Activated CD4-positive, alpha-beta memory T cell treated with anti-CD3 and anti-CD28 coated beads, Interleukin-2, amount 10 ng/mL, durations not matched to agents 7 days and 5 days (primary cell): ENCODE measurements around the gene TNFSF18. TPM values are rescaled to one million over a fixed set of nuclear protein-coding genes. Genes with fewer than 3 reads are reported as not detected.
"Not testable (repeated sequence)": the region's sequence is repeated elsewhere in the genome, so short reads cannot be mapped to it uniquely, and the experiment has no call there.

Experiments
- CTCF ChIA-PET: fragments of 350-600 bp; sonication (Branson Sonifier 250); formaldehyde crosslinking; loops from one replicate; lab custom pipeline; 2021; ENCODE audit warnings: antibody characterized with exemption, inconsistent platforms; lab: Charles Lee
- POLR2A ChIA-PET: fragments of 350-600 bp; sonication (Branson Sonifier 250); formaldehyde crosslinking; loops from one replicate; lab custom pipeline; 2021; ENCODE audit warnings: antibody characterized with exemption; lab: Charles Lee
- DNase-seq: peaks from one replicate; pipeline ENCODE4 v3.0.0-alpha.2; 2020
- H3K27ac Mint-ChIP-seq: one replicate; pipeline ENCODE4 v1.8.0; 2021; ENCODE audit warnings: mild to moderate bottlenecking, mixed read lengths
- H3K27me3 Mint-ChIP-seq: one replicate; pipeline ENCODE4 v1.8.0; 2021; ENCODE audit warnings: mixed read lengths
- H3K36me3 Mint-ChIP-seq: one replicate; pipeline ENCODE4 v1.8.0; 2021; ENCODE audit warnings: low read depth, mixed read lengths
- H3K4me1 Mint-ChIP-seq: one replicate; pipeline ENCODE4 v1.8.0; 2021; ENCODE audit warnings: mixed read lengths
- H3K4me3 Mint-ChIP-seq: one replicate; pipeline ENCODE4 v1.8.0; 2021; ENCODE audit warnings: mild to moderate bottlenecking, mixed read lengths
- H3K9me3 Mint-ChIP-seq: one replicate; pipeline ENCODE4 v1.8.0; 2021; ENCODE audit warnings: mixed read lengths
- total RNA-seq, 2 experiments: library from RNA; stranded (reverse); gene quantifications; one replicate each; pipeline ENCODE4 v1.2.3, GENCODE V29; 2021

The TNFSF18 gene, protein sequence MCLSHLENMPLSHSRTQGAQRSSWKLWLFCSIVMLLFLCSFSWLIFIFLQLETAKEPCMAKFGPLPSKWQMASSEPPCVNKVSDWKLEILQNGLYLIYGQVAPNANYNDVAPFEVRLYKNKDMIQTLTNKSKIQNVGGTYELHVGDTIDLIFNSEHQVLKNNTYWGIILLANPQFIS
- not detected for total RNA-seq

DNA sequence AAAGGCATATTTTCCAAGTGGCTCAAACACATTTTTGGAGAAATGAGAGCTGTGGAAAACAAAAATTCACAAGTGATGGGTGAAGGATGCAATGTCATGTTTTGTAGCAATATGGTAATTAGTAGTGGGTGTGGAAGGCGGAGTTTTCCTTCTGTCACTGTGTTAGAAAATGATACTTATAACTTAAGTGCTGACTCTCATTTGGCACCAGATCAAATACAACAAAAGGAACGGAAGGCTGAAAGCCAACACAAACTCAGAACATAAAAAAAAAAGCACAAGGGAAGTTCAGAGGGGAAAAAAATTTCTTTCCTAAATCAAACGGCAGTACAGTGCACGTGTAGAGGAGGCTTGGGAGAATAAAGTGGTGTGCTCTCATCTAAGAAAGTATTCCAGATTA is at the start of gene TNFSF18:
TNFSF18 (minus strand) TSS at position 77 of the 400 bp plus-strand sequence; CDS start at position 32, 45 bp downstream.
- POLR2A ChIA-PET, result no interaction called here

DNA sequence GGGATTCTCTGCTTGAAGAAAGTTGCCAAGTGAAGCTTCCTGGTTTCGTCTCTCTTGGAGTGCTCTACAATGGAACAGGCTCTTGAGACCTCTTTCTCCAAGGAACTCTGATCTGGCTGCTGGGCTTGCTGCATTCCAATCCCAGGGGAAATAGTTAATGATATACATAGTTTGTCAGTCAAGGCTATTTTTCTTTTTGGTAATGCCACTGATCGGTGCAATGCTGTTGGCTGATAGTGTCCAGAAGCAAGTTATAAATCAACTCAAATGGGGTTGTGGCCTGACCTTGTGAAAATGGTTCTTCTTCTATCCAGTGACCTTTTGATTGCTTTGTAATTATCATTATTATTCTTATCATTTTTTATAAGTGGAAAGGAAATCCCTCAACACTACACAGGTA is 48.4 kb upstream of the TNFSF18 start:
- no peak for DNase-seq
- ChIA-PET POLR2A (no interaction called here), CTCF (interaction anchor here (0.7 kb wide), 1 partner anchor 81 kb away, joined by 3 read pairs; no protein-coding TSS in a partner anchor)
- Mint-ChIP-seq H3K27ac (no peak overlapping the region), H3K36me3 (no peaks in the 10 kb centered on the region), H3K4me1 (no peaks in the 10 kb centered on the region), H3K4me3 (no peak overlapping the region), H3K27me3 (peaks cover 5% of the 10 kb centered on the region), H3K9me3 (no peaks in the 10 kb centered on the region)

More for the DNA sequence above, at the start of gene TNFSF18:
- no peaks in the 10 kb centered on the region for H3K36me3 Mint-ChIP-seq
- CTCF ChIA-PET, result interaction anchor here (0.6 to 0.7 kb wide), 2 partner anchors 40 to 375 kb away, joined by 3 read pairs; no protein-coding TSS in a partner anchor
- H3K27ac Mint-ChIP-seq, result no peak within 1 kb of the TSS
- no peak for DNase-seq
- H3K4me1 Mint-ChIP-seq, result no peaks in the 10 kb centered on the region
- H3K9me3 Mint-ChIP-seq, result no peaks in the 10 kb centered on the region
- peaks cover 2% of the 10 kb centered on the region for H3K27me3 Mint-ChIP-seq
- H3K4me3 Mint-ChIP-seq, result no peak within 1 kb of the TSS

DNA sequence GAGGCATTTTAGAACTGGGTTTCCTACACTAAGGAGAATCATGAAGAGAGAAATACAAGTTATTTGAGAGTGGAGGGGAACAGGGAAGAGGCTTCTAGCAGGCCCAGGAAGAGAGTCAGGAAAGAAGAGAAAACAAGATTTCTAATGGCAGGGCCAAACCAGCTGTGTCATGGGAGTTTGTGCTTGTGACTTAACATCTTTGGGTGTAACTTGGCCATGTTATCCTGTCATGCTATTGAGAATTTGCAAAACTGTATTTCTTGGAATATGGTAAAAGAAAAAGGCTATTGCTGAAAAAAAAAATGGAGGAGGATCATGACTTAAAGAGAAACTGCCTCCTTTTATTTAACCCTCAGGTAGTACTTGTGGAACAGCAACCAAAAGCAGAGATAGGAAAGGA is 47.4 kb upstream of the TNFSF18 start:
- Mint-ChIP-seq H3K4me1 (no peaks in the 10 kb centered on the region), H3K9me3 (no peaks in the 10 kb centered on the region), H3K4me3 (no peak overlapping the region), H3K27me3 (peaks cover 5% of the 10 kb centered on the region), H3K27ac (no peak overlapping the region), H3K36me3 (no peaks in the 10 kb centered on the region)
- ChIA-PET CTCF (no interaction called here), POLR2A (no interaction called here)
- DNase-seq, result no peak

DNA sequence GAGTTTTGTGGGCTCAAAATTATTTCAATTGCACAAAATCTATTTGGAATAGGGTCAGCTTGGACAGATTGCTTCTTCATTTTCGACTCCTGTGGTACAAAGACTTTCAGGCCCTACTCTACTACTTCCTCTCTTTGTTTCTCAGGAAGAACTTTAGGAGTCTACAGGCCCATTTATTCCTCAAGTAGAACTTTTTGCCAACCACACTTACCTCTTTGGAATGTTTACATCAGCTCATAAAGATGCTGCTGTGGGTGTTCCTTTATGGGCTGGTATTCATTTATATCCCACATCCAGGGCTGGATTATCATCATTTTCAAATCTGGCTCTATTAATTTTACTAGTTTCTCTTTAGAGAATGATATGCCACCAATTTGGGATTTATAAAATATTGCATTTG is 46.3 kb upstream of the TNFSF18 start:
- no peaks in the 10 kb centered on the region for H3K4me1 Mint-ChIP-seq
- POLR2A ChIA-PET, result interaction anchor here (0.6 kb wide), 1 partner anchor 22 kb away, joined by 3 read pairs; no protein-coding TSS in a partner anchor
- H3K27ac Mint-ChIP-seq, result no peak overlapping the region
- H3K27me3 Mint-ChIP-seq, result peaks cover 5% of the 10 kb centered on the region
- CTCF ChIA-PET, result no interaction called here
- H3K9me3 Mint-ChIP-seq, result no peaks in the 10 kb centered on the region
- no peak for DNase-seq
- no peak overlapping the region for H3K4me3 Mint-ChIP-seq
- H3K36me3 Mint-ChIP-seq, result no peaks in the 10 kb centered on the region

DNA sequence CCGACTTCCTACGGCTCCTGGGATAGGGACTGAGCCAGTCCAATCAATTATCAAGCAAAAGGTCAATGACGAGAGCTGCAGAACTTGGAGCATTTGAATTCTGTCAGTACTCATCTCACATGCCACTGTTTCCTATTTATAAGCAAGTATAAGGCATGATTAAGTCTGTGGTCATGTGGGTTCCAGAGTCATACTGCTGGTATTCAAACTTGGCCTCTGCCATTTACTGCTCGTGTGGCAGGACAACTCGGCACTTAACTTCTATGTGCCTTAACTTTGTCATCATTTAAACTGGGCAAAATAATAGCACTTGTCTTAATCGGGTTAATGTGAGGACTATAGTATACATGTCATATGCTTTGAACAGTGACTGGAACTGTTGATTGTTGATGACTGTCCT is 44.9 kb upstream of the TNFSF18 start:
- DNase-seq, result no peak
- no peak overlapping the region for H3K4me3 Mint-ChIP-seq
- POLR2A ChIA-PET, result no interaction called here
- no peaks in the 10 kb centered on the region for H3K9me3 Mint-ChIP-seq
- H3K27ac Mint-ChIP-seq, result no peak overlapping the region
- CTCF ChIA-PET, result no interaction called here
- no peaks in the 10 kb centered on the region for H3K4me1 Mint-ChIP-seq
- H3K36me3 Mint-ChIP-seq, result no peaks in the 10 kb centered on the region
- H3K27me3 Mint-ChIP-seq, result peaks cover 5% of the 10 kb centered on the region

DNA sequence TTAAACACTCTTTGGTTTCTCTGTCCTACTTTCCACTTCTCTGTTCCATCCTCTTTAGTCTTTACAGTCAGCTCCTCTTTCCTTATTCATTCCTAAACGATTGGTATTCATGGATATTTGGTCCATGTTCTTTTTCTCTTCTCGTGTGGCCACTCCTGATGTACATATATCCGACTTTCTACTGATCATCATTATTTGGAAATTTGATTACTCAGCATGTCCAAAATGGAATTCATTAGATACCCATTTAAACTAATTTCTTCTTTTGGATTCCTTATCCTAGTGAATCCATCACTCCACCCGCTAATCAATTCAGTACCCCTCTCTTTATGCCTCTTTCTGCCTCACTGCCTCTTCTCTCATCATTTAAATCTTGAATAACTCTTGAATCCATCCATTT is 43.8 kb upstream of the TNFSF18 start:
- H3K27me3 Mint-ChIP-seq, result peaks cover 5% of the 10 kb centered on the region
- no peaks in the 10 kb centered on the region for H3K4me1 Mint-ChIP-seq
- ChIA-PET POLR2A (no interaction called here), CTCF (no interaction called here)
- DNase-seq, result no peak
- H3K36me3 Mint-ChIP-seq, result no peaks in the 10 kb centered on the region
- no peaks in the 10 kb centered on the region for H3K9me3 Mint-ChIP-seq
- H3K27ac Mint-ChIP-seq, result no peak overlapping the region
- H3K4me3 Mint-ChIP-seq, result no peak overlapping the region

DNA sequence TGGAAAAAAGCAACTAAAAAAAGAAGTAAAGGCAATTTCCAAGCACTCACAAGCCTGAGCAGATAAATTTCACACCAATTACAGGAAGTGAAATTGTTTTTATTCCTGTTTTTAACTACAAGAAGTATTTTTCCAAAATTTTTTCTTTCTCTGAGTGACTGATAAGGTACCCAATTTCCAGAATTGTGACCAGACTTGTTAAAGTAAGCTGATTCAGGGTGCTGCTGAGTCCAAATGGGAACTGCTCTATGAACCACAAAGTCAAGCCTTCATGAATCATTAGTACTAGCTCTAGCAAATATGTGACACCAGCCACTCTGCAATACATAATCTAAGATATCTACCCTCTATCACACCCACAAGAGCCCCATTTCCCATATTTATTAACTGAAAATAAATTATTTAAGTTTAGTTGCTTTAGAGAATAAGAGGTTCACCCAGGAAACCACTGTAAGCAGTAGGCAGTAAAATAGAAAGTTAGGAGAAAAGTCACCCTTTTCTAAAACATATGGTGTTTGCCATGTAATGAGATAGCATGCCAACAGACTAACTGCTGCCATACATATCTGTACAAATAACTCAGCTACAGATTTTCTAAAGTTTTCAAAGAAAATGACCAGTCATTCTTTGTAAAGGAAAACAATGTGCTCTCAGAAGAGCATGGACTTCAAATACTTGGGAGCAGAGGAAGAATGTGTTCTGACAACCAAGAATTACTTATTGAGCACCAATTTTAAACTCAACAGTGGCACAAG is 43.1 kb upstream of the TNFSF18 start:
- H3K27me3 Mint-ChIP-seq, result peaks cover 5% of the 10 kb centered on the region
- H3K36me3 Mint-ChIP-seq, result no peaks in the 10 kb centered on the region
- no peak for DNase-seq
- H3K4me1 Mint-ChIP-seq, result no peaks in the 10 kb centered on the region
- POLR2A ChIA-PET, result no interaction called here
- no peak overlapping the region for H3K4me3 Mint-ChIP-seq
- CTCF ChIA-PET, result no interaction called here
- no peaks in the 10 kb centered on the region for H3K9me3 Mint-ChIP-seq
- H3K27ac Mint-ChIP-seq, result no peak overlapping the region

DNA sequence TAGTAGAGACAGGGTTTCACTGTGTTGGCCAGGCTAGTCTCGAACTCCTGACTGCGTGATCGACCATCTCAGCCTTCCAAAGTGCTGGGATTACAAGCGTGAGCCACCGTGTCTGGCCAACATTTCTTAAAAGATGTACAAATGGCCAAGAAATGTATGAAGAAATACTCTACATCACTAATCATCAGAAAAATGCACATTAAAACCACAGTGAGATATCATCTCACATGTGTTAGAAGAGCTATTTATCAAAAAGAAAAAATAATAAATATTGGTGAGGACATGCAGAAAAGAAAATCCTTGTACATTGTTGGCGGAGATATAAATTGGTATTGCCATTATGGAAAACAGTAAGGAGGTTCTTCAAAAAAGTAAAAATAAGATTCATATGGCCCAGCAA is 33.6 kb upstream of the TNFSF18 start:
- POLR2A ChIA-PET, result no interaction called here
- no peak overlapping the region for H3K4me3 Mint-ChIP-seq
- no peaks in the 10 kb centered on the region for H3K9me3 Mint-ChIP-seq
- H3K27ac Mint-ChIP-seq, result no peak overlapping the region
- DNase-seq, result no peak
- CTCF ChIA-PET, result no interaction called here
- H3K27me3 Mint-ChIP-seq, result peaks cover 3% of the 10 kb centered on the region
- no peaks in the 10 kb centered on the region for H3K4me1 Mint-ChIP-seq
- no peaks in the 10 kb centered on the region for H3K36me3 Mint-ChIP-seq

DNA sequence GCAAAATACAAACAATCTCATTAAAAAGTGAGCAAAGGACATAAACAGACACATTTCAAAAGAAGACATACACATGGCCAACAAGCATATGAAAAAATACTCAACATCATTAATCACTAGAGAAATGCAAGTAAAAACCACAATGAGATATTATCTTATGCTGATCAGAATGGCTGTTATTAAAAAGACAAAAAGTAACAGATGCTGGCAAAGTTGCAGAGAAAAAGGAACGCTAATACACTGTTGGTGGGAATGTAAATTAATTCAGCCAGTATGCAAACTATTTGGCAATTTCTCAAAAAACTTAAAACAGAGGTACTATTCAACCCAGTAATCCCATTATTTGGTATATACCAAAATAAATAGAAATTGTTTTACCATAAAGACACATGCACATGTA is 32.2 kb upstream of the TNFSF18 start:
- Mint-ChIP-seq H3K9me3 (no peaks in the 10 kb centered on the region), H3K27ac (no peak overlapping the region), H3K36me3 (no peaks in the 10 kb centered on the region), H3K4me3 (no peak overlapping the region), H3K4me1 (no peaks in the 10 kb centered on the region), H3K27me3 (peaks cover 3% of the 10 kb centered on the region)
- POLR2A ChIA-PET, result no interaction called here
- no peak for DNase-seq
- CTCF ChIA-PET, result no interaction called here

DNA sequence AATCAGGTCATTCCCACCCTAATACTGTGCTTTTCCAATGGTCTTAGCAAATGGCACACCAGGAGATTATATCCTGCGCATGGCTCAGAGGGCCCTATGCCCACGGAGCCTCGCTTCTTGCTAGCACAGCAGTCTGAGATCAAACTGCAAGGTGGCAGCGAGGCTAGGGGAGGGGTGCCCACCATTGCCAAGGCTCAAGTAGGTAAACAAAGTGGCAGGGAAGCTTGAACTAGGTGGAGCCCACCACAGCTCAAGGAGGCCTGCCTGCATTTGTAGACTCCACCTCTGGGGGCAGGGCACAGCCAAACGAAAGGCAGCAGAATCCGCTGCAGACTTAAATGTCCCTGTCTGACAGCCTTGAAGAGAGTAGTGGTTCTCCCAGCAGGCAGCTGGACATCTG is 23.5 kb upstream of the TNFSF18 start:
- H3K4me3 Mint-ChIP-seq, POLR2A ChIA-PET, DNase-seq, CTCF ChIA-PET, H3K27ac Mint-ChIP-seq, H3K4me1 Mint-ChIP-seq, H3K27me3 Mint-ChIP-seq, H3K9me3 Mint-ChIP-seq, H3K36me3 Mint-ChIP-seq: not testable (repeated sequence)

DNA sequence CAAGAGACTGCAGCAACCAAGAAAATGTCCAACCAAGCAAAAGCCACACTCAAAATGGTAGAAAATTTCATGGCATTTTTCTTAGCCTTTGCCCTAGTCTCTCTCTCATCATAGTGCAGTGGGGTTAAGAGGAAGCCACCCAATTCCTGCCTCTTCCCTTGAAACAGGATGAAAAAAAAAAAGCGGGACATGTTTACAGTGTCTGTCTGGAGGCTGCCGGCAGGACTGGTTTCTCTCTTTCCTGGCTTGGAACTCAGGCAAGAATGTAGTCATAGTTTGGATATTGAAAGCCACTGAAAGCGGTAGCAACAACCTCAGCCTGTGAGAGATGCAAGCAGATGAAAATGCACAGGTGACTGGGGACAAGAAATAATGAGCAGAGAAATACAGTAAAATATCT is 13.3 kb upstream of the TNFSF18 start:
- Mint-ChIP-seq H3K4me1 (peaks cover 2% of the 10 kb centered on the region), H3K27ac (no peak overlapping the region), H3K36me3 (no peaks in the 10 kb centered on the region), H3K27me3 (peaks cover 3% of the 10 kb centered on the region), H3K9me3 (no peaks in the 10 kb centered on the region), H3K4me3 (no peak overlapping the region)
- CTCF ChIA-PET, result no interaction called here
- POLR2A ChIA-PET, result no interaction called here
- DNase-seq, result no peak

DNA sequence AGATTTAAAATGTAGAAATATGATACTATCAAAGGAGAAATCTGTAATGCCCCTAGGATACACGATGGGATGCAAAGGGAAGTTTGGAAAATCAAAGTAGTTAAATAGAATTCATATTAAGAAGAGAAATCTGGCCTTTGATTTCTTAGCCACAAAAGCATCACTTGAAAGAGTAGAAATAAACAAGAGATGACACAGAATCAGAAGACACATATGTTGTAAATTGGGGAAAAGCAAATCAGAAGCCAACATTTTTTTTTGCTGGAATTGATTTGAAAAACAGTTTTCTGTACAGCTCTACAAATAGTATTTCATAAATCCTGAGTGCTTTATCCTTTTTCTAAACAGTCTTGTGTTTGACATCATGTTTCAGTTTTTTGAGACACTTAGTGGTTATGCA is 12.4 kb upstream of the TNFSF18 start:
- no peaks in the 10 kb centered on the region for H3K9me3 Mint-ChIP-seq
- H3K27ac Mint-ChIP-seq, result no peak overlapping the region
- peaks cover 3% of the 10 kb centered on the region for H3K27me3 Mint-ChIP-seq
- ChIA-PET POLR2A (no interaction called here), CTCF (no interaction called here)
- no peaks in the 10 kb centered on the region for H3K36me3 Mint-ChIP-seq
- peaks cover 2% of the 10 kb centered on the region for H3K4me1 Mint-ChIP-seq
- DNase-seq, result no peak
- no peak overlapping the region for H3K4me3 Mint-ChIP-seq

DNA sequence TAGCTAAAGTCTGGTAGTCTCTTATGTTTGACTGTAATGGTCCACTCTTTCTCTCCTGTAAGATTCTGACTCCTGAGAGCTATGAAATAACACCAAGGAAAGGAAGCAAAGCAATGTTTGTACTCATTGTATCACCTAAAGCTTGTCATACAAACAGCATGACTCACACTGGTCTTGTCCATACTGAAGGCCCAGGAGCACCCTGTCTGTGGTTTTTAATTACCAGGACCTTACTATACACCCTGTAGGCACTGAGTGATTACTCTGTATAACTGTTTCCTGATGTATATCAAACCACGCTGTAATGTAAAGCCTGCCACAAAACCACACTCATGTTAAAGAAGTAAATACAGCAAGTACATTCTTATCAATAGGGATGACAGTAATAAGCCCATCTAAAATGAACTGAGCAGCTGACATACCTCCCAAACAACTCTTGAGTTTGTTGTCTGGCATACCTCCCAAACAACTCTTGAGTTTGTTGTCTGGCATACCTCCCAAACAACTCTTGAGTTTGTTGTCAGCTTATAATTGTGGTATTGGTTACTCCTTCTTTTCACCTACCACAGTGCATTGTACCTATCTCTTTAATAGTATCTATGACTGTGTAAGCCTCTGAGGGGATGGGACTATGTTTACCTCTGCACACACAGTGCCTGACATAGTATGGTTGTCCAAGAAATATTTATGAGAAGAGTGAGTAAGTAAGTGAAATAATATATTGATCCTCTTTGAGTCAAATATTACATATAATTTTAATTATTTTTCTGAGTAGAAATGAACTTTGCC is 11.6 kb upstream of the TNFSF18 start:
- POLR2A ChIA-PET, result no interaction called here
- Mint-ChIP-seq H3K36me3 (no peaks in the 10 kb centered on the region), H3K9me3 (no peaks in the 10 kb centered on the region), H3K27ac (no peak overlapping the region), H3K4me1 (peaks cover 2% of the 10 kb centered on the region), H3K27me3 (peaks cover 3% of the 10 kb centered on the region), H3K4me3 (no peak overlapping the region)
- no peak for DNase-seq
- CTCF ChIA-PET, result no interaction called here
